ENCODE measurements around the gene LRP1B. TPM values are rescaled to one million over a fixed set of nuclear protein-coding genes. Genes with fewer than 3 reads are reported as not detected.

The LRP1B gene
- total RNA-seq, 1 experiment from 2014 or later, result 0.11 TPM

DNA sequence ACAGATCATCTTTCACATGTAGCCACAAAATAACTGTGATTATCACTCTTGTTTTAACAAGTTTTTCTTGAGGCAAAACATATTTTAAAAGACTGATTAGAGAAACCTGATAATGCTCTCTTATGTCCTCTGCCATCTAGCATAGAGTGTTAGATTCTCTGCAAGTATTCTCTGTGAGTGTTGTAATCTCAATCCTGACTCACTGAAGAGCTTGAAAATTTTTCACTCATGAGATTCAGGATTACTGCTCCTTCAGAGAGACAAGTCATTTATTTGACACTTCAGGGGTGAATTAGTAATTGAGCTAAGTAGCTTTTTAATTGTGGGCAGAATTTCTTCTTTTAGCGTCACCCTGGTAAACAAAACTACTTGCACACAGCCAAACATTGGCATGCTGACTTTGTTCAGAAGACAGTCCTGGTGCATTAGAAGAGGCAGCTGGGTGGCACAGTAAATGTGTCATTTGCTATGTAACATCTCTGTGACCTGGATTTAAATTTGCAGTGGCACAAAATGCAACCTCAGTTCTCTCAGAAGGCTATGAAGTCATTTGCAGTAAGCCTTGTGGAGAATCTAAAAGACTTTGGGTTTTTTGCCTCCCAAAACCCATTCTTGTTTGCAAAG is 172.9 kb downstream of the LRP1B start:
- no peak for DNase-seq (ENCODE audit: low read depth)

DNA sequence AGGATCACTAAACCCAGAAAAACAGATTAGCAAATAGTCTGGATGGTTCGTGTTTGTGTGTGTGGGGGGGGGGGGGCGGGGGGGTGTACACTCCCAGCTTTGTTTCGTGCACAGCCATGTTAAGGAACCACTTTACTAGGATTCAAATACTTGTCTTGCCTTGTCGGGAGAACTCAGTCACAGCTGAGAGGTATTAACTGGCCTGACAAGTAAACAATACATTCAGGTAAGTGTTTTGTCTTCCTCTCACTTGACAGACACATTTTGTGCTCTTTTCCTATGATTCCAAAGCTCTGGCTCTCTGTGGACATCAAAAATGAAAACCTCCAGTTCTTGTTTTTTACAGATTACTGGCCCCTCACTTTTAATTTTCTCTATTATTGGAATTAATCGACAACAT is 173.5 kb downstream of the LRP1B start:
- DNase-seq (ENCODE audit: low read depth), result no peak

DNA sequence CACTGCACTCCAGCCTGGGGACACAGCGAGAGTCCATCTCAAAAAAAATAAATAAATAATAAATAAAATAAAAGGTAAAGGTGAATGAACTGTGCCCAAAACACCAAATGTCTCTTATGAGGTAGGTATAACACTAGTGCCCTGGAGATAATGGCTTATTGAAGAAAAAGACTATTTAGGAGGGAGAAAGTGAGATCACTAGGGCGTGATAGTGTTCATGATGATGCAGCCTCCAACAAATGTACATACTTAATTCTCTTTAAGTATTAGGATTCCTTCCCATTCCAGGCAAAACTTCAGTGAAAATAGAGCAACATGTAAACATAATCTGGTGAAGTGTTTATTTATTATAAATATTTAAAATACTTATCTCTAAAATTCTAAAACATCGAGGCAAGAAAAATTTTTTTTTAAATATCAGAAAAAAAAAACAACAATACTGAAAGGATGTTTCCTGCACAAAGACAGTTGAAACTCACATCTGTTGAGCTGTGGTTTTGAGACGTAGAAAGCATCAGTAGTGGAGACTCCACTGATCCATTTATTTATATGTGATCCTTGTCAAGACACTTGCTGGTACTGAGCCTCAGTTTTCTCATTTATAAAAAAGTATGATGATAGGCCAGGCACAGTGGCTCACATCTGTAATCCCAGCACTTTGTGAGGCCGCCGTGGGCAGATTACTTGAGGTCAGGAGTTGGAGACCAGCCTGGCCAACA is 183.3 kb downstream of the LRP1B start:
- no peak for DNase-seq (ENCODE audit: low read depth)

DNA sequence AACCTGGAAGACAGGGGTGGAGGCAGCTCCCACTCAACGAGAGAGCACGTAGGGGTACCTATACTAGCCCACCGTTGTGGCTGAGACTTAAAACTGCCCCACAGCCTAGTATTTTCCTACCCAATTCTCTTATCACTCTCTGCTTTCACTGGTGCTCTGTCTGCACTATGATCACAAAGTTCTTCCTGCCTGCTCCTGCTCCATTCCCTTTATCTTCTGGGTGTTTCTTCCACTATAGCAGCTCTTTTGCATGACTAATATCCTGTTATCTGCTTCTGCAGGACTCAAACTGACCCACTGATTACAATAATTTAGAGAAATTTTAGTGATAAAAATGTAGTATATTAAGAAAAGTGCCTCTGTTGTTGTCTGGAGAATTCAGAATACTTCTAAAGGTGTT is 184.8 kb downstream of the LRP1B start:
- no peak for DNase-seq (ENCODE audit: low read depth)

DNA sequence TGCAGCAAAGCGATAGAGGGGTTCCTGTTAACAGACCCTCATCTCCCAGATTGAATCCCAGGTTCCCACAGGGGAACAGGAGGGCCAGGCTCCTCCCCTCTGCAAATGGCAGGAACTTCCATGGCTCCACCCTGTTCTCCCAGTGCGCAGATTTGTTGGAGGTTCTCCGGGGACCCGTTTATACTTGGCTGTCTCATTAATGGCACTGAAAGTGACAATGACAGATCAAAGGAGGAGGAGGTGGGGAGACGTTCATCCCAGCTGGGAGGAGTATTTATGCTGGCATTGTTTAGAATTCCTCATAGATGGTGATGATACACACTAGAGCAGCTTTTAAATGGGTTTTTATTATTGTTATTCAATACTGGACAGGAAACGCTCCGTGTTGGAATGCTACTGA is 186.9 kb downstream of the LRP1B start:
- DNase-seq (ENCODE audit: low read depth), result no peak

DNA sequence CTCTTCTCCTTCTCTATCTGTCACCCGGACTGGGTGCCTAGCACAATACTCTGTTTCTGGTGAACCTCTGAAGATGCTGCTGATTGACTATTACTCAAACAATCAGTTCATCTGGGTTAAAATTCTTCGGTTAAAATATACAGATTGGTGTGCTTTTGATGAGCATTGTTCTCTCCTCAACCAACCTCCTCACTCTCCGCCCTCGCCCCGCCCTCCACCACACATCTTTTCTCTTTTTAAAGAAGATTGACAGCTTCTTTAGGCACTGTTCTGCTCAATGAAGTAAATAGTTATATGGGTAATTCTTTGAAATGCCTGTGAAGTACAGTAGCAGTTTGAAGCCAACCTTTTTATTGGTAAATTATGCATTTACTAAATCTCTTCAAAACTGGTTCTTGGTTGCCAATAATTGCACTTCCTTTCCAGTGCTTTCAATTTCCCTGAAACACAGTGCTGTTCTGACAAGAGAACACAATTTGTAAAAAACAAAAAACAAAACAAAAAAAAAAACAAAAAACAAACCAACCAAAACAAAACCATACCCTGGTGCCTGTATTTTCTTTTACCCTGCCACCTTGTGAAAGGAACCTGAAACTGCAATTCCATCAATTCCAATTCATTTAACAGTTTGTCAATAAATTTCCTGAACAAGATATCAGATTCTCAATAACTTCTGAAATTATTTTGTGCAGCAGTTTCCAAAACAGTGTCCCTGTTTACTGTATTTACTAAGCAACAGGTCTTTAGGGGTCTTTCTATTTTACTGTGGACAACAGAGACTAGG is 188.6 kb downstream of the LRP1B start:
- no peak for DNase-seq (ENCODE audit: low read depth)

DNA sequence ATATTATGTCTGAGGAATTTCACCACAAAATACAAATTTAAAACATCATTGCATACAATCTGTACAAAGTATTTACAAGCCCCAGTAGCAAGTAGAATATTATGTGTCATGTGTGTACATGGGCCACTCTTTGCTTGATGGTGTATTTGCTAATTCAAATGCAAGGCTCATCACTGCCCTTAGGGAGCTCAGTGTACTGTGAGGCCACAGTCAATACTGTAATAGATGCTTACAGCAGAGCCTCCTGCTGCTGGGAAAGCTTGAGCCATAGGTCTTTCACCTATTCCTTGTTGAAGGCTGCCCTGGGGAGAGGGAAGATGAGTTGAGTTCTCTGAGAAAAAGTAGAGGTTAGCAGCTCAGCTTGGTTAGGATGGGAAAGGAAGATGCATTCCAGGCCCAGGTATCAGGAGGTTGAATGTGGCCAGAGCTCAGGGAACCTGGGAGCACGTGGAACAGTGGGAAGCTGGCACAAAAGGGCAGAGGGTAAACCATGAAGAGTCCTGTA is 189.6 kb downstream of the LRP1B start:
- no peak for DNase-seq (ENCODE audit: low read depth)

DNA sequence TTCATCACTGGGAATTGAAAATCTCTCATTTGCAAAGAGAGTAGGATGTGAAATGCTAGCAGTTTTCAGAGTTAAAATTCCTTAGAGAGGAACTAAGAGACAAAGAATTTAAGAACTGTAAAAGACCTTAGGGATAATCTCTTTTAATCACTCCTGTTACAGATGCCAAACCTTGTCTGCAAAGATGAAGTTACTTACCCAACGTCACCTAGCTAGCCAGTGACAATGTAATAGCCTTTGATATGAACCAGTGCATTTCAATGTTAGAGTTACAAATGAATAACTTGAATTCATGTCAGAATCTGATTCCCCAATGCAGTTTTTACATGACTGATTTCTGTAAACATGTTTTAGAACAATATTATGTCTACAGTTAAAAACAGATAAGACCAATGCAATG is 190.1 kb downstream of the LRP1B start:
- no peak for DNase-seq (ENCODE audit: low read depth)

DNA sequence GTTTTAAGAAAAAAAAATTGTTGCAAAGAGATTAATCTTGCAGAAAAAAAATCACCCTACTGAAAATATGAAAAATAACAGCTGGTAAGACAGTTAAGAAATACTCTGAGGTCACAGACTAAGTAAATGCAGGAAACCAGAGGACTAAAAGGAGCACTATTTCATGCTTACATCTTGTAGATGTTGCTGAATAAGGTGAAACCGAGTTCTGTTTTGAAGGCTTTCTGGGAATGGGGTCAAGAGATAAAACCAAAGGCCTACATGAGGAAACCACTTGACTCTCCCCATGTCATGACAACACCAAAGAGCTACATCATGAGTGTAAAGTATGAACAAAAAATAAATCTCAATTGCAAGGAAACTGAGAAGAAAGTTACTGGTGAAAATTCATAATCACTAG is 197.6 kb downstream of the LRP1B start:
- DNase-seq (ENCODE audit: low read depth), result no peak

DNA sequence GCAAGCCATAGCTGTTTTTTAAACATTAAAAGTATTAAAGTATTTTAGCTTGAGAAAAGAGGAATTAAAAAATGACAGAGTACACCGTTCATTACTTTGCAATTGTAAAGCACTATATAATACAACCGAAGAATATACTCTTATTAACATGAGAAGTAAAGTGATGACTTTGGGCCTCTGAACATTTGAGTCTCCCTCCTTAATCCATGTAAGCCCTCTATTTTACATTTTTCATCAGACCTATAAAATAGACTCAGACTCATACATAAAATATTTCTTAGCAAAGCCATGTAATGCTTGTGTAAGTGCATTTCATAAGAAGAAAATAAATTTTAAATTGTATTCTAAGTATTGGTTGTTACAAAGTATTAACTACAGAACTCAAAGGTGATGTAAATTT is 198.6 kb downstream of the LRP1B start:
- DNase-seq (ENCODE audit: low read depth), result no peak

DNA sequence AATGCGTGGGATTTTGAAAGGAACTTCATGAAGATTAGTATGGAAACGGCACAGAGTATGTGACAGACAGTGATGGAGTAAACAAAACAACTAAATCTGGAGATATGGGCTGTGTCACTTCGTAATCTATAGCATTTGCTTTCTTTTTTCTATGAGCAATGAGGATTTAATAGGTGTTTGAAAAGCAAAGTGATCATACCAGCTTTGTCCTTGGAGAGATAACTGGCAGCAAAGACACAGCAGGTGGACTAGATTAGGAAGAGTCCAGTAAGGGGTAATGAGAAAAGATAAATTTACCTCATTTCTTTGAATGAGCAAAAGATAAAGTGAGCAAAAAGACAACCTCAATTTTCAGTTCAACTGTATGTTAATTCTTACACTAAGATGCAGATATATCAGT is 199.0 kb downstream of the LRP1B start:
- DNase-seq (ENCODE audit: low read depth), result no peak

DNA sequence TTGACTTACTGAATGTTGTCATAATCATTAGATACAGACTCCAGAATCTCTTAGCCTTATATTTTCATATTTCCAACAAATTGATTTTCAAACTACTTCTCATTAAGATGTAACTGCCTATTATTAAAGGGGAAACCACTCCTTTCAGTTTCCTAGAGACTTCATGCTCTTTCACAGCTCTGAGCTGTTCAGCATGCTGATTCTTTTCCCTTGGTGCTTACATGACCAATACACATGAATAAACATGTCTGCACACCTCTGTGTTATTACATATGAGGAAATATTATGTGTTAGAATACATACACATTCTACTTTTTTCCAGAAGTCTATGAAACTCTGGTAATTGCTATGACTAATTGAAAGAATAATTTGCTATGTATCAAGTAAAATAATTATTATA is 200.0 kb downstream of the LRP1B start:
- no peak for DNase-seq (ENCODE audit: low read depth)

DNA sequence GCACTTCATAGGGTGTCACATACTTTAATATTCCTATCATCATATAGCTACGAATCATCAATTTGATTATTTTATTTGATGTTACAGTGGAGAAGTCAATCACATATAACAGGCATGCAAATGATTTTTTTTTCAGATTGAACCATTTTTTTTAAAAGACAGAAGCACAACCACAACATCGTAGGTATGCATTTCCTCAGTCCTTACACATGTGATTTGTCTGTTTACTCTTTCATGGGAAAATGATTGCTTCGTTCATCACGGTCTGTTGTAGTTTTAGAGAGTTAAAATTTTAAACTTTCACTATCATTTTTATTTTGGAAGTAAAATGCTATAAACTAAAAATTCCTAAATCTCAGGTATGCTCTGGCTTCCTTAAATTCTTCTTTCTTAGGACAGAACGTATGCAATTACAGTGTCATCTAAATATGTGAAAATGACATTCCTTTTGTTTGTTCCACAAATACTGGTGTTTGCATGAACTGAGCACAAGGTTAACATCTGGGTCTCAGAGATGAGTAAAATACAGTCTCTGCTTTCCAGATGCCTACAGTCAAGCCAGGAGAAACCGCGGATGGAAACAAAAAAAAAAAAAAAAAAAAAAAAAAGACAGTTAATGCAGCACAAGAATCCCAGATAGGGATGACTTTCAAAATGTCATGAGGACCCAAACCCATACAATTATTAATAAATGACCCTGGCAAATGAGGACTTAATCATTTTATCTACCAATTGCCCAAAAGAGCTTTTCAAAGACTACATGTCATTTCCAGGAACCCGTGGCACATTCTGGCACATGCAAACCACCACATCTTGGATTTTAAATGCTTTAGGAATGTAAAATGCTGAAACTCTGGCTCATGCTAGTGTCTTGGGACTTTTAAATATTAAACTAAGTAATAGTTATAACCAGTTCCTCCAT is 201.2 kb downstream of the LRP1B start:
- no peak for DNase-seq (ENCODE audit: low read depth)

DNA sequence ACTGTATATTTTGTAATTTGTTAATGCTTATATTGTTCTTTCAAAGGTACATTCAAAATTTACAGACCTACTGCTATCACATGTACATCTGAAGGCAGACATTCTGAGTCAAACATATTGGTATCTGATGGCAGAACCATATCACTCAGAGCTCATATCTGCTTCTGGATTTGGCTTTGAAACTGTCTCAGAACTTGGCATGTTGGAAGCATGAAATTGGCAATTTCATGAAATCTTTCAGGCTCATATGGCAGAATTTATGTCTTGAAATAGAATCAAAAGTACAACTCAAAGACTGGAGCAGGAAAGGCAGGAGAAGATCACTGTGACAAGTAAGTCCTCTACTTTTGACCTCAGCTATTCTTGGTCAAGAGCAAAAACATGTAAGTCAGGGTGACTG is 202.3 kb downstream of the LRP1B start:
- no peak for DNase-seq (ENCODE audit: low read depth)

DNA sequence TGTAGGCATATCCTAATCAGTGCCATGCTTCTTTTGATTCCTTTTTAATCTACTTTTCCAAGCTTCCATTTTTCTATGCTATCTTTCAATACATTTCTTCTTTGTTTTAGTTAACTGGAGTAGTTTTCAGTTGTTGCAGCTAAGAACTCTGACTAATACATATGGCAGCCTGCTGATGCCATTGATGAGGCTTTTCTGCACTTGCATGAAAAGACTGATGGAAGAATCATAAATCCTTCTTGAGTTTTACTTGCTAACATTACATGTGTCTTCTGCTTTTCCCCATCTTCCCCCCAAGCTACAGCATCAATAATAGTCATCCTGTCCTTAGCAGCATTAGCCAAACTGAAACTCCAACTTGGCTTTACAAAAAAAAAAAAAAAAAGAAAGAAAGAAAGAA is 203.3 kb downstream of the LRP1B start:
- no peak for DNase-seq (ENCODE audit: low read depth)

DNA sequence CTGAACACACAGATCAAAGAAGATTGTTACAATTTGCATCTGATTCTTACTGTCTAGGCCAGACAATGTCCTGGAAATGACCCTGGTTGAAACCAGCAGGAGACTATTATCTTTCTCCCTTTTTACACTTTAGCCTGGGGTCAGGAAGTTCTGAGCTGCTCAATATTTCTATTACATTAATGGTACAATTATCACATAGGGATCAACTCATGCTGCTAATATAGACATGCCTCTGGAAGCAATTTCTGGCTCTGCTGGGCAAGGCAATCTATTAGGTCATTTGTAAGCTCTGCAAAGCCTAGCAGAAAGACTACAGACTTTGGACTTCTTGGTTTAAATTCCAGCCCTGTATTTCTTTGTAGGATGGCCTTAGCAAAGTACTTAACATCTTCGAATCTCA is 205.3 kb downstream of the LRP1B start:
- no peak for DNase-seq (ENCODE audit: low read depth)

DNA sequence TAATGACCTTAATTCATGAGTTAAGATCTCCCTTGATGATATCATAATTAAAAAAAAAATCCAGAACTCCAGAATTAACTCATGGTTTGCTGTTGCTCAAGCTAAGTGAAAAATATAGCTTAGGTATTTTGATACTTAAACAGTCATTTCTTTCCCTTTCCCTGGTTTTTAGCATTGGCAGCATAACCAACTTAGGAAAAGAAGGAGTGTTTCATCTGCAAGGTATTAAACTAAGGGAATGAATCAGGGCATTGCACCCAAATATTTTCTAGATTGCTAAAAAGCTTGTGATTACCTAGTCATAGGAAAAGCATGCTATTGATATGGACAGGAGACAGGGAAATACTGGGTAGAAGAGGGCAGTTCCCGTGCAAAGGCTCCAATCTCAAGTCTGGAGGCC is 207.2 kb downstream of the LRP1B start:
- no peak for DNase-seq (ENCODE audit: low read depth)

DNA sequence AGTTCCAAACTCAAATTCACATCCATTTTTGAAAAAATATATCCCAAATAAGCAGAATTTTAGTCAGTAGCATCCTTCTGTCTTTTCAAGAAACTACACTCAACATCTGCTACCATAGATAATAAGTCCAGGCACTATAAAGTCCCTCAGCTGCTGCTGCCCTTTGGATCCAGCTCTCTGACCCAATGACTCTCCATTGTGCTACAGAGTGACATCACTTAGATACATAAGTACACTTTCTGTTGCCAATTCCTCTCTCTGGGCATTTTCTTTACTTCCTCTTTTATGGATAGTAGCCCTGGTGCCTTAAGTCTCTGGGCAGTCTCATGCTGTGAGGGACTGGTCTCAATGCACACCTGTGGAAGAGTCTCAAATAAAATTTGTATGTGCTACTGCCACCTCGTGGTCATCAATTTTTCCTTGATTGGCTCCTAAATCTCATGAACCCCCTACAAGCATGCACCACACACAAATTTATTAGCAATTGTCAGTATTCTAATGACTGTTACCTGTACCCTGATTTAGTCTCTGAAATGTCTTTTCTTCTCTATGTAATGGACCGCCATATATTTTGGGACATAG is 219.2 kb downstream of the LRP1B start:
- peak; percentile 2 for DNase-seq (ENCODE audit: low read depth)

DNA sequence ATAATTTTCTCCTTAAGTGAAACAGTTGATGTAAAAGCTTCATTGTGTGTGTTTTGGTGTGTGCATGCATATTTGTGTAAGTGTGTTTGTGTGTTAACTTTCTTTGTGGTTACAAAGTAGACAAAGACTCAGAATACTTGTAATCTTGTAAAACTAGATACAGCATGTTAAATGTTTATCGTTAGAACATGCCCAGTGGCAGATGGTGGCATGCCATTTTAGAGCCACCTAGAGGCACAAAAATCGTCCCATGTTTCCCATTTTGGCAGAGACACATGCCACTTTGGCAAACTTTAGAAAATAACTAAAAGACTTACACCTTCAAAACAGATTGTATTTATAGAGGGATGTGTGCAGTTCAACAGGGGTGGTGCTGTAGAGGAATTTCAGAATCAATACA is 224.1 kb downstream of the LRP1B start:
- no peak for DNase-seq (ENCODE audit: low read depth)

DNA sequence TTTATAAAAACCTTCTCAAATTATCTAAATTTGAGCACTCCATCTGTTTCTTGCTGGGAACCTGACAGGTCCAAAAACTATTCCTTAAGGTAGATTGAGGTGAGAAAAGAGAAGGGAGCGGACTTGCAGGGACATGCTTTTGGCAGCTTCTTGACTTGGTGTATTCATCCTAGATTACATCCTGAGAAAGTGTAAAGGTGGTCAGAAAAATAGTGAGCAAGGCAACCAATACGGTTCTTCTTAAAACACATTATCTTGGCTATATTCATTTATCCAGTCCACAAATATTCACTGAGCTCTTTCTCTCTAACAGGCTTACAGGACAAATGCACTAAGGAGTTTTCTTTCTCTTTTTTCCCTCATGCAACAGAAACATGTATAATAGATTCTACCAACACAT is 230.0 kb downstream of the LRP1B start:
- no peak for DNase-seq (ENCODE audit: low read depth)

DNA sequence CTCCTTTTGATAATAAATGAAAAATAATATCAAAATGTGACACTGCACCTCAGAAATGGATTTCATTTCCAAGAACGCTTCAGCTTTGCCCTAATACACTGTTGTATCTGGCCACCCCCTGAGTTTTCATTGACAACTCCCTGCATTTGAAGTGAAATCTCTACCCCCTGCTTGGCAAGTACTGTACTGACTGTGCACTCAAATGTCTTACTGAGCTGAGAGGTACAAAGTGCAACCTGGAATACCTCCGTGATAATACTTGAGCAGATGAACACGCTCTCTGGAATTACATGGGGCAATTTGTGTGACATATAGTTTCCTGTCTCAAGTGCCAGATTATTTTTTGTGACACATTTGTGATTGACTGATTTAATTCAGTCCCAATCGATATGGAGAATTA is 231.1 kb downstream of the LRP1B start:
- DNase-seq (ENCODE audit: low read depth), result no peak

Measured in LHCN-M2 (cell line).